Pancreas (tissue), 10 donors: ENCODE results near the gene TCF4. TPM values are rescaled to one million over a fixed set of nuclear protein-coding genes. Genes with fewer than 3 reads are reported as not detected.
A peak's percentile ranks its signal among the peaks of the same experiment; 100 is the strongest.

ENCODE experiments used
- ATAC-seq, 4 donors: fragments of 200-7000 bp; cut with Tn5 transposase; one replicate each; pipeline versions ENCODE4 v1.8.0 to v1.9.1; 2020; ENCODE audit warnings: mild to moderate bottlenecking in 4 of 4, moderate library complexity in 4 of 4
- DNase-seq, 6 donors: peaks; one replicate each; pipeline ENCODE4 v3.0.0-alpha.2; 2020
- FAIRE-seq: peaks from 2 replicates; lab custom pipeline; 2012; peaks lifted over from hg19 to GRCh38; lab: Jason Lieb, UNC
- H3K27ac ChIP-seq, 4 donors: fragments of 200-600 bp; sonication (generic); 1 replicate in 3 of 4; 2 replicates in 1 of 4; pipeline versions ENCODE4 v1.5.0 to v1.8.0; 2020
- H3K27me3 ChIP-seq, 4 donors: fragments of 200-600 bp; one replicate each; pipeline ENCODE4 v1.8.0; 2021
- H3K36me3 ChIP-seq, 3 donors: fragments of 200-600 bp; sonication (generic) in 1 of 3; one replicate each; pipeline versions ENCODE4 v1.5.0 to v1.8.0; 2020 to 2021
- H3K4me1 ChIP-seq, 3 donors: fragments of 200-600 bp; one replicate each; pipeline ENCODE4 v1.8.0; 2021
- H3K4me3 ChIP-seq, 4 donors: fragments of 200-600 bp; sonication (generic) in 2 of 4; one replicate each; pipeline versions ENCODE4 v1.5.0 to v1.8.0; 2020 to 2021
- H3K9me3 ChIP-seq, 4 donors: fragments of 200-600 bp; one replicate each; pipeline ENCODE4 v1.8.0; 2021
- CTCF ChIP-seq, 4 donors: fragments of 200-600 bp; sonication (generic) in 3 of 4; IDR thresholded peaks; one replicate each; pipeline versions ENCODE4 v1.5.0 to v1.8.0; 2021; ENCODE audit warnings: antibody characterized with exemption in 4 of 4
- WGBS, 2 donors: extraction: QIAGEN DNeasy Blood & Tissue Kit; methylation state at CpG; one replicate each; pipeline ENCODE4 v1.1.7; 2013; 5-methylcytosine and 5-hydroxymethylcytosine counted together
- intact Hi-C, 3 donors: fragments of 100-400 bp; cut with DNase I; formaldehyde crosslinking; loops; one replicate each; pipeline versions ENCODE4 v1.11.1 to v1.14.2; 2022
- polyA plus RNA-seq, 2 donors: library from polyadenylated mRNA; stranded (reverse); fragments of 200-250 nt; gene quantifications; one replicate each; pipeline ENCODE4 v1.2.3, GENCODE V29; 2013
- total RNA-seq, 6 donors: library from RNA; stranded (reverse); fragmentation: NEBNext Ultra II Directional in 4 of 6; extraction: Animal tissue kit (Norgen Biotek cat#: 25700) in 4 of 6; gene quantifications; one replicate each; pipeline versions ENCODE4 v1.2.1 to v1.2.4, GENCODE V29; 2021 to 2023
- donor health status: healthy with polysubstance abuse.
- donor health status: DM: no; HTN: no; CAD: no; lungs with moderate emphysema.
- donor health status: DM: no; HTN: no; CAD: no.
- donor health status: control.
- donor health status: control.
- donor health status: Bipolar disorder and iron deficiency.
- donor health status: DM: yes; HTN: yes; CAD: no.
- donor health status: DM: no; HTN: no; CAD: no.
- donor health status: DM: no; HTN: no; CAD: no.
- donor health status: DM: yes; HTN: yes; CAD: no.

TCF4 gene
- total and polyA plus RNA-seq, 8 donors, result 4.4 to 27.9 (median 10.5) TPM

- Histone ChIP-seq H3K27me3 (no peaks in the 10 kb centered on the region), H3K4me1 (peaks cover 0 to 8% (median 3%) of the 10 kb centered on the region in 3 donors), H3K9me3 (no peaks in the 10 kb centered on the region), H3K27ac (no peak overlapping the region), H3K4me3 (no peak overlapping the region), H3K36me3 (no peaks in the 10 kb centered on the region)
- FAIRE-seq (no peak), ATAC-seq (no peak), DNase-seq (no peak)
- TF ChIP-seq CTCF (IDR thresholded peaks at IDR 0.05), result no peak
- intact Hi-C loops, result no loop called here
- WGBS, 2 donors, result 90% methylated on average over 4 of the region's 4 CpGs
Measured at GRCh38 chr18:55258088-55258487, 329.9 kb downstream of the TCF4 start.

- Histone ChIP-seq H3K36me3 (no peaks in the 10 kb centered on the region), H3K27me3 (no peaks in the 10 kb centered on the region), H3K27ac (no peak overlapping the region), H3K4me3 (no peak overlapping the region), H3K4me1 (peaks cover 0 to 6% (median under 1%) of the 10 kb centered on the region in 3 donors), H3K9me3 (no peaks in the 10 kb centered on the region)
- WGBS, 2 donors, result 99 to 100% methylated on average over 1 of the region's 1 CpG
- DNase-seq, result no peak
- intact Hi-C loops, result no loop called here
- FAIRE-seq, result no peak
- peak in 1 of 4 donors; percentile 36 for ATAC-seq
- no peak for TF ChIP-seq CTCF (IDR thresholded peaks at IDR 0.05)
Measured at GRCh38 chr18:55256929-55257289, 331.1 kb downstream of the TCF4 start.

GRCh38 chr18:55256226-55256928, 331.6 kb downstream of the TCF4 start:
- 80 to 85% methylated on average over 7 of the region's 7 CpGs for WGBS, 2 donors
- no peak for DNase-seq
- peaks cover 0 to under 1% (median 0%) of the 10 kb centered on the region in 3 donors for H3K4me1 ChIP-seq
- H3K4me3 ChIP-seq, result no peak overlapping the region
- intact Hi-C loops, result no loop called here
- ATAC-seq, result peak in 1 of 4 donors; percentile 20
- H3K9me3 ChIP-seq, result no peaks in the 10 kb centered on the region
- H3K27me3 ChIP-seq, result no peaks in the 10 kb centered on the region
- no peak for FAIRE-seq
- no peaks in the 10 kb centered on the region for H3K36me3 ChIP-seq
- H3K27ac ChIP-seq, result no peak overlapping the region
- TF ChIP-seq CTCF (IDR thresholded peaks at IDR 0.05), result no peak

GRCh38 chr18:55253814-55254213, 334.2 kb downstream of the TCF4 start:
- DNase-seq (no peak), ATAC-seq (no peak), FAIRE-seq (no peak)
- Histone ChIP-seq H3K27ac (no peak overlapping the region), H3K9me3 (no peaks in the 10 kb centered on the region), H3K4me1 (no peaks in the 10 kb centered on the region), H3K27me3 (no peaks in the 10 kb centered on the region), H3K4me3 (no peak overlapping the region), H3K36me3 (no peaks in the 10 kb centered on the region)
- no peak for TF ChIP-seq CTCF (IDR thresholded peaks at IDR 0.05)
- 92 to 93% methylated on average over 1 of the region's 1 CpG for WGBS, 2 donors
- intact Hi-C loops, result no loop called here

- WGBS, 2 donors, result 70 to 72% methylated on average over 2 of the region's 2 CpGs
- no peak for FAIRE-seq
- H3K4me3 ChIP-seq, result no peak overlapping the region
Measured at GRCh38 chr18:55252901-55253300, 335.1 kb downstream of the TCF4 start.

More at GRCh38 chr18:55252901-55253300, 335.1 kb downstream of the TCF4 start:
- no peak for DNase-seq
- Histone ChIP-seq H3K27me3 (no peaks in the 10 kb centered on the region), H3K36me3 (no peaks in the 10 kb centered on the region), H3K27ac (no peak overlapping the region), H3K4me1 (no peaks in the 10 kb centered on the region), H3K9me3 (no peaks in the 10 kb centered on the region)
- no peak for TF ChIP-seq CTCF (IDR thresholded peaks at IDR 0.05)
- intact Hi-C loops, result no loop called here
- ATAC-seq, result no peak
